ENCODE measurements around the gene UROD.

DNA sequence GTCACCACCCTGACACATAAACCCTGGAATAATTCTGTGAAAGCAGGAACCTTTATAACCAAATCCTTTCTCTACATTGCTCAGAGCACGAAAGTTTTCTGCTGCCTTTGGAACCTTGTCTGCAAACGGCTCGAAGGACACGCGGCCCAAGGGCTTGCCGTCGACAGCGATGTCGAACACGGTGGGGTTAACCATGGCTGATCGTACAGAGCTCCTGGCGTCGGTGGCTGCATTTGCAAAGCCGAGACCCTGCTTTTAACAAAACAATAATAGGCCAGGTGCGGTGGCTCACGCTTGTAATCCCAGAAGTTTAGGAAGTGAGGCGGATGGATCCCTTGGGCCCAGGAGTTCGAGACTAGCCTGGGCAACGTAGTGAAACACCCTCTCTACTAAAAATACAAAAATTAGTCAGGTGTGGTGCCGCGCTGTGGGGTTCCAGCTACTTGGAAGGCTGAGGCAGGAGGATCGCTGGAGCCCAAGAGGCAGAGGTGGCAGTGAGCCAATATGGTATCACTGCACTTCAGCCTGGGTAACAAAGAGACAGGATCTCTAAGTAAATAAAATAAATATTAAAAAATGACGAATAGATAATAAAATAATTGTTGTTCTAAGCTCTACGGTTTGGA, 23.4 kb upstream of the UROD start:
- TF ChIP-seq, protein P1, sequence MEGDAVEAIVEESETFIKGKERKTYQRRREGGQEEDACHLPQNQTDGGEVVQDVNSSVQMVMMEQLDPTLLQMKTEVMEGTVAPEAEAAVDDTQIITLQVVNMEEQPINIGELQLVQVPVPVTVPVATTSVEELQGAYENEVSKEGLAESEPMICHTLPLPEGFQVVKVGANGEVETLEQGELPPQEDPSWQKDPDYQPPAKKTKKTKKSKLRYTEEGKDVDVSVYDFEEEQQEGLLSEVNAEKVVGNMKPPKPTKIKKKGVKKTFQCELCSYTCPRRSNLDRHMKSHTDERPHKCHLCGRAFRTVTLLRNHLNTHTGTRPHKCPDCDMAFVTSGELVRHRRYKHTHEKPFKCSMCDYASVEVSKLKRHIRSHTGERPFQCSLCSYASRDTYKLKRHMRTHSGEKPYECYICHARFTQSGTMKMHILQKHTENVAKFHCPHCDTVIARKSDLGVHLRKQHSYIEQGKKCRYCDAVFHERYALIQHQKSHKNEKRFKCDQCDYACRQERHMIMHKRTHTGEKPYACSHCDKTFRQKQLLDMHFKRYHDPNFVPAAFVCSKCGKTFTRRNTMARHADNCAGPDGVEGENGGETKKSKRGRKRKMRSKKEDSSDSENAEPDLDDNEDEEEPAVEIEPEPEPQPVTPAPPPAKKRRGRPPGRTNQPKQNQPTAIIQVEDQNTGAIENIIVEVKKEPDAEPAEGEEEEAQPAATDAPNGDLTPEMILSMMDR (IDR thresholded peaks at IDR 0.05): no peak
- TF ChIP-seq POLR2AphosphoS5 (IDR thresholded peaks at IDR 0.05) (no peak), POLR2A (IDR thresholded peaks at IDR 0.05; ENCODE audit: low read depth) (no peak)

All from esophagus muscularis mucosa (tissue), 3 donors.